Middle frontal gyrus (tissue), 1 donor: ENCODE data around the gene TP53I3.
"Not testable (repeated sequence)": the region's sequence is repeated elsewhere in the genome, so short reads cannot be mapped to it uniquely, and the experiment has no call there.

Experiments
- DNase-seq: peaks from one replicate; pipeline ENCODE4 v3.0.0-alpha.2; 2015; ENCODE audit warnings: low spot score; ENCODE audit errors: extremely low spot score

TP53I3 gene

DNA sequence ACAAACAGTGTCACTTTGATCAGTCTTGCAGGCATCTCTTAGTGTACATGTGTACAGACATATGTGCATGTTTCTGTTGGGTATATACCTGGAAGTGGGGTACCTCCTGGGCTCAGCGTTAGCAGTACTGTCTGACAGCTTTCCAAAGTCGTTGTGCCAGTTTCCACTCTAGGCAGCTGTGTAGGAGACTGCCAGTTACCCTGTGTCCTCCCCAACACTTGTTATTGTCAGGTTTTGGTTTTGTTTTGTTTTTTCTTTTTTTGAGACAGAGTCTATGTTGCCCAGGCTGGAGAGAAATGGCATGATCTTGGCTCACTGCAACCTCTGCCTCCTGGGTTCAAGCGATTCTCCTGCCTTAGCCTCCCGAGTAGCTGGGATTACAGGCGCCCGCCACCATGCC is 28.9 kb downstream of the TP53I3 start:
- DNase-seq: no peak

DNA sequence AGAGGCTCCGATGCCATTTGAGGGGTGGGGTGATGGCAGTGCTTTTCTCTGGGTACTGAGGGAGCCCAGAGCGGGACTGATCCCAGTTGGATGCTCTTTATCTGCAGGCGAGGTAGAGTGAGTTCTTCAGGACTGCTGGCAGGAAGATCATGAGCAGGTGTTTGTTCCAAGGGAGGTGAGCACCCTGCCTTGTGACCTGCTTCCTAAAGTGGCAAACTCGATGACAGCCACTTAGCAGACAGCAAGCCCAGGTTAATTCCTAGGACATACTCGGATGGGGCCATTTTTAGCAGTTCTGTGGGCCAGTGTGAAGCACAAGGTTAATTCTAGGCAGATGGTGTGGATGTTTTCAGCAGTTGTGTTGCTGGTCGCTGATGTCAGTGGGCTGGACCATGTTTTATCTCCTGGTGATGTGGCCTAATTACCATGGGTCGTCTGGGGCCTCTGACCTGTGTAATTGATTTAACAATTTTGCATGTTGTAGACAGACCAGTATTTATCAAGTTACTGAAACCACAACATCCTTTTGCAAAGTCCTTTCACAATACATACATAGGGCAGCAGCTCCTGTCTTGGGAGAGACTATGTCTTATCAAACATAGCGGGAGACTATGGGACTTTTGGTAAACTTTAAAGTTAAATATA is 30.1 kb downstream of the TP53I3 start:
- no peak for DNase-seq

DNA sequence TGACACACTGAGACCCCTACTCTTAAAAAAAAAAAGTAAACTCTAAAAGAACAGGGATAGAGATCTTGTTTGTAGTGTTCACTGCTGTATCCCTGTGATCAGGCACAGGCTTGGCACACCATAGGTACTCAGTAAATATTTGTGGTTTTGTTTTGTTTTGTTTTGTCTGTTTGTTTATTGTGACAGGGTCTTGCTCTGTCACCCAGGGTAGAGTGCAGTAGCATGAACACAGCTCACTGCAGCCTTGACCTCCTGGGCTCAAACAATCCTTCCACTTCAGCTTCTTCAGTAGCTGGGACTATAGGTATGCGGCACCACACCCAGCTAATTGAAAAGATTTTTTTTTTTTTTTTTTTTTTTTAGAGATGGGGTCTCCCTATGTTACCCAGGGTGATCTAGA is 31.7 kb downstream of the TP53I3 start:
- no peak for DNase-seq

DNA sequence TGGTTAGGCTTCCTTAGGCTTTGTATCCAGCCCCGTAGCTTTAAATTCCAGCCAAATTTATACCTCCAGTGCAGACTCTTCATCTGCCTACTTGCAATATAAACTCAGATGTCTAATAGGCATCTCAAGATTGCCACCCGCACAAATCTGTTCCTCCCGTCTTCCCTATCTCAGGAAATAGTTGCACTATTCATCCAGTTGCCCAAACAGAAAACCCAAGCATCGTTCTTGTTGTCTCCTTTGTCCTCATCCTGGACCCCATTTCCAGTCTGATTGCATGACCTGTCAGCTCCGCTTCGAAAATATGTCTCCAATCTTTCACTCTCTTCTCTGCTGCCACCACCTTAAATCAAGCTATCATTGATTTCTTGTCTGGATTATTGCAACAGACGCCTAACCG is 32.8 kb downstream of the TP53I3 start:
- no peak for DNase-seq

DNA sequence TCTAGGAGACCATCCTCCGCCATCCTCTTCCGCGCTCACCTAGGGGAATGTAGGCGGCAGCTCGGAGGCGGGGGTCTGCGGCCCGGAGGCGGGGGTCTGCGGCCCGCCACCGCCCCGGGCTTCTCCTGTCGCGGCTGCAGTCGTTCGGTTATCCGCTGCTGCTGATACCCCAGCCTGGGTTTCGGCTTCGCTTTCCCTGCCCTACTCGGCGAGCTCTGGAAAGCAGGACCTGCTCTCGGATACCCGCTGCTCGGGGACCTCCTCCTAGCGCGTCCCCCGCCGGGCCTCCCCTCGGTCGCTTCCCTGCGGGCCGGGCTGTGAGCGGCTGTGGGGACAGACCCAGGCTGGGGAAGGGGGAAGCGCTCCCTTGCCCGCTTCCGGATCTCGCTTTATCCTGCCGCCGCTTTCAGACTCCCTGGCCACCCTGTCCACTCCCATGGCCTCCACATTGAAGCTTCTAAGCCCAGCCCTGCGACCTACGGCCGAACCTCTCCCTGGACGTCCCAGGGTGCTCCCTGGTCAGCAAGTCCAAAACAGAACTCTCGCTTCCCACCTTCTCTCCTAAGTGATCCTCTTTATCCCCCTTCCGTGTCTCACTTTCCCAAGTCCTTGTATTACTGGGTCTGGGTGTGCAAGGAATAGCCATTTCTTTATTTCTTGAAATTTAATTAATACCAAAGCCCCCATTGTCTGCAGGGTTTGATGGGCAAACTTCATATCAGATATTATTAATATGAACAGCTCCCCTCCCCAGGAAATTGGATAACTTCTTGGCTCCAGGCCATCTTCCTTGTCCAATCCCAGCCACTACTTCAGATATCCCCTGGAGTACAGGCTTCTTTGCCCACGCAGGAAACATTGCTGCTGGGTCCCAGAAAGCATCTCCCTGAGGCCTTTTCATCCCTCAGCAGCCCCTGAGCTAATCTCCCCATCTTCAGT is 34.3 kb downstream of the TP53I3 start:
- DNase-seq: no peak

DNA sequence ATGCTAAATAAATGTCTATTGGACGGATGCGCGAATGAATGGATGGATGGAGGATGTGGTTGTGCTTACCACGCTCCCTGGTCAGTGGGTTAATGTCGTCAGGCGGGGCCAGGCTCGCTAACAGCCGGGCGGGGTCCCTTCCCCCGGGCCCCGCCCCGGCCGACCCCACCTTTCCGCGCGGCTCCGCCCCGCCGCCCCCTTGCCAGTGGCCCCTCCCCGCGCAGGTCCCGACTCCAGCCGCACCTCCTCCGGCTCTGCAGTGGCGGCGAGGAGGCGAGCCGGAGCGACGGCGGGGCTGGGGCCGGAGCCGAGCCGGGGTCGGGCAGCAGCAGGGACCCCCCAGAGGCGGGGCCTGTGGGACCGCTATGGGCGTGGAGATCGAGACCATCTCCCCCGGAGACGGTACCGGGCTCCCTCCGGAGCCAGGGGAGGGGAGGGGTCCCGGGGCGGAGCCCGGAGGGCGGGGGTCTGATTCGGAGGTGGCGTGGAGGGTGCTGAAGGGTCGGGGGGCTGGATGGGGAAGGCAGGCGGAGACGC is 35.1 kb downstream of the TP53I3 start, which contains the start of gene FKBP1B:
Gene FKBP1B, plus strand, starts transcription at position 257 of the 537 bp plus-strand sequence. Its CDS starts 109 bp downstream, at position 366.
- DNase-seq: no peak

DNA sequence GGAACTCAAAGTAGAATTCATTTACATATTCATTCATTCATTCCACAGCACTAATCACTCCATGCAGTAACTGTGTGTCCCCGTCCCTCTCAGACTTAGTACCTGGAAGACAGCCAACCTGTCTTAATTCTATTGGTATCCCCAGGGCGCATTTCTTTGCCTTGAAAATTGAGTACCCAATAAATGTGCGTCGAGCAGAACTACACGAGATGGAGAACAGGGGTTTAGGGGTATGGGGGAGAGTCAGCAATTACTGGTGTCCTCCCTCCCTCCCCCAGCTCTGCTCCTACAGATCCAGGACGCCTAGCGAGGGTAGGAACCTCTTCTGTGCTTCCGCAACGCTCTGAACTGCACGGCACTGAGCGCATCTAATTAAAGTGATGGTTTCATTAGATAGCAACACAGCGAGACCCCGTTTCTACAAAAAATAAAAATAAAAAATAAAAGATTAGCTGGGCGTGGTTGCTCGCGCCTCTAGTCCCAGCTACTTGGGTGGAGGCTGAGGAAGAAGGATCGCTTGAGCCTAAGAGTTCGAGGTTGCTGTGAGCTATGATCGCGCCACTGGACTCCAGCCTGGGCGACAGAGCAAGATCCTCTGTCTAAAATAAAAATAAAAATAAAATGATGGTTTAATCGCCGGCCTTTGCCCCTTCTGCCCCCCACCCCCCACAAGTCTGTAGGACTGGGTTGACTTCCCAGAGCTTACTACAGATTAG is 35.7 kb downstream of the TP53I3 start:
- no peak for DNase-seq

DNA sequence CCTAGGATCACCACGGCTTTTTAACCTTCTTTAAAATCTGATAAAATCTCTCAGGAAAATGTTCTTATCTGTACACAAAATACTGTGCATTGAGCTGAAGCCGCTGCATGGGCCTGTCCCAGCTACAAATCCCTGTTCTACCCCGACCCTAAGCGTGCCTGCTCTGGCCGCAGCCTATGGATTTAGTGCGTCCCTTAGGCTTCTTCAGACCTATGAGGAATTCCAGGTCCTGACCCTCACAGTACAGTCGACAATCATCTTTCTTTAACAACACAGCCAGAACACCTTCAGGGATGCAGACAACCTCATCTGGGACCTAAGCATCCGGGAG is 37.0 kb downstream of the TP53I3 start:
- no peak for DNase-seq

DNA sequence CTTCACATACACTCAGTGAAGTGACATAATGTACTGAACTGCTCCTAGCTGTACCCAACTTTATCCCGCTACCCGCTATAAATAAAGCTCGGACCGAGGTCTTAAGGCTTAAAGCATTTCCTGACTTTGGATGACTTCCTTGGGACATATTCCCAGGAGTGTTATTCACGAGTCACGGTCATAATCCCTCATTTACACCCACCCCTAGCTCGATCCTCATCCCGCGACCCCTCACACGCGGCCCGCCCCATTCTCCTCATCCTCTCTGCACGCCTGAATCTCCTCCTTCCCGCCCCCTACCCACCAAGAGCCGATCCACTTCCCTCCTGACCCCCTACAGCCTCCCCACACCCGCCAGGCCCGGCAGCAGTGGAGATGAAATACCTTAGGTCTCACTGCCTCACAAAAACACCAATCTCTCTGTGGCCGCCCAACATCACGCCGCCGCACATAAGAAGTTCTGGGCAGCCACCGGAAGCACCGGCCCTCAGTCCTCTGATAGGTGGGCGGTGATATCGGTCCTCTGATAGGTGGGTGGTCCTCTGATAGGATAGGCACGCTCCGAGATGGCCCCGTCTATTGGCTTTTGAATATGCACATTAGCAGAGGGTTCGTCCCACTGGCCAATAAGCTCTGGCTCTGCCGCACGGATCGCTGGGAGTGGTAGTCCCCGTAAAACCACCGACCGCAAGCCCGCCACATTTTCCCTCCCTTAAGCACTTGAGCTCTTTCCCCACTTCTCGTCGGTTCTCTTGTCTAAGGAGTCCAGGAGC is 37.5 kb downstream of the TP53I3 start, which contains the start of gene WDCP:
Gene WDCP, minus strand, starts transcription at position 462 of the 773 bp plus-strand sequence. CDS start 7,897 bp downstream, outside the sequence.
- DNase-seq: peak; percentile 96

DNA sequence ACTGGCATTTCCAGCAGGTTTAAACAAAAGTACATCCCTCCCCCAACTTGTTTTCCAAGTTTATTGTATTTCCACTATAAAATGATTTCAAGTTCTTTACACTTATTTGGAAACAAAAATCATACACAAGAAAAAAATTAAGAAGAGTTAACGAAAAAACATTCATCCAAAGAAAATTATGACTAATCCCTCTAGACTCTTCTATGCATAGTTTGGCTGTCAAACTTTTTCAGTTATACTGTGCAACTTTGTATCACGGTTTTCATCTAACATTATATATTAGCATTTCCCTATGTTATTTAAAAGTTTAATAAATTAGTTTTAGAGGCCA is 38.1 kb downstream of the TP53I3 start:
- no peak for DNase-seq

DNA sequence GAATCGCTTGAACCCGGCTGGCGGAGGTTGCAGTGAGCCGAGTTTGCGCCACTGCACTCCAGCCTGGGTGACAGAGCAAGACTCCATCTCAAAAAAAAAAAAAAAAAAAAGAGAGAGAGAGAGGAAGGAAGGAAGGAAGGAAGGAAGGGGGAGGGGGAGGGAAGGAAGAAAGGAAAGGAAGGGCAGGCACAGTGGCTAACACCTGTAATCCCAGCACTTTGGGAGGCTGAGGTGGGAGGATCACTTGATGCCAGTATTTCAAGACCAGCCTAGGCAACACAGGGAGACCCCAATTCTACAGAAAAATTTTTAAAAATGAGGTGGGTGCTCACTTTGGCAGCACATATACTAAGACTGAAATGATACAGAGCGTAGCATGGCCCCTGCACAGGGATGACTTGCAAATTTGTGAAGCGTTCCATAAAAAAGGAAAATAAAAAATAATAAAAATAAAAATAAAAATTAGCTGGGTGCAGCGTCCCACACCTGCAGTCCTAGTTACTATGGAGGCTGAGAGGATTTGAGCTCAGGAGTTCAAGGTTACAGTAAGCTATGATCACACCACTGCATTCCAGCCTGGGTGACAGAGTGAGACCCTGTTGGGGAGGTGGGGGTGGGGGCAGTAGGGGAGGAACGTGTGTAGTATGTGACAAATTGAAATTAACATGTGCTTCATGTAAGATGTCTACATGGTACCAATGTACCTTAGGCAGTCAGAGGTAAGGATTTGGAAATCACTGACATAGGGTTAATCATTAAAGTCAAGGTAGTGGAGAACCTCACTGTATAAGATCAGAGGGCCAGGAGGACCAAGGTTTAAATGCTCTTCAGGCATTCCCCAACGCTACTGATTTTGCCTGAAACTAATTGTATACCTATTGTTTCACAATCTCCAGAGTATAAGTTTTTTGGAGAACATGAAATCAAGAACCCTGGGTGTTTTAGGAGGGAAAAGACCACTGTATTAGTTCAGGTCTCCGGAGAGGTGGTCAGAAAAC is 38.8 kb downstream of the TP53I3 start:
- DNase-seq: no peak

DNA sequence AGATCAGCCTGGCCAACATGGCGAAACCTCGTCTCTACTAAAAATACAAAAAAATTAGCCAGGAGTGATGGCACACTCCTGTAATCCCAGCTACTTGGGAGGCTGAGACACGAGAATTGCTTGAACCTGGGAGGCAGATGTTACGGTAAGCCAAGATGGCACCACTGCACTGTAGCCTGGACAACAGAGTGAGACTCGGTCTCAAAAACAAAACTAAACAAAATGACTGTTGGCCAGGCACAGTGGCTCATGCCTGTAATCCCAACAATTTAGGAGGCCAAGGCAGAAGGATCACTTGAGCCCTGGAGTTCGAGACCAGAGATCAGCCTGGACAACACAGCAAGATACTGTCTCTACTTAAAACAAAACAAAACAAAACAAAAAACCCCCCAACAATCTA is 41.5 kb downstream of the TP53I3 start:
- not testable (repeated sequence) for DNase-seq

DNA sequence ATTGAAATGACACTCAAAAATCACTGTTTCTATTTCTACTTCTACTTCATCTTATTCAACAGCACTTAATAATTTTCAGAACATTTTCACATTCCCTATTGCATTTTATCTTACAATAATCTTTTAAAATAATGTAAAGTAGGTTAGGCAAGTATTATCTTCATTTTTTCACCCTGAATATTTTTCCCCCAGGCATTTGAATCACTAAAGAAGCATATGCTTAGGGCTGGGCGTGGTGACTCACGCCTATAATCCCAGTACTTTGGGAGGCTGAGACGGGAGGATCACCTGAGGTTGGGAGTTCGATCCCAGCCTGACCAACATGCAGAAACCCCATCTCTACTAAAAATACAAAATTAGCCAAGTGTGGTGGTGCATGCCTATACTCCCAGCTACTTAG is 44.1 kb downstream of the TP53I3 start:
- no peak for DNase-seq

DNA sequence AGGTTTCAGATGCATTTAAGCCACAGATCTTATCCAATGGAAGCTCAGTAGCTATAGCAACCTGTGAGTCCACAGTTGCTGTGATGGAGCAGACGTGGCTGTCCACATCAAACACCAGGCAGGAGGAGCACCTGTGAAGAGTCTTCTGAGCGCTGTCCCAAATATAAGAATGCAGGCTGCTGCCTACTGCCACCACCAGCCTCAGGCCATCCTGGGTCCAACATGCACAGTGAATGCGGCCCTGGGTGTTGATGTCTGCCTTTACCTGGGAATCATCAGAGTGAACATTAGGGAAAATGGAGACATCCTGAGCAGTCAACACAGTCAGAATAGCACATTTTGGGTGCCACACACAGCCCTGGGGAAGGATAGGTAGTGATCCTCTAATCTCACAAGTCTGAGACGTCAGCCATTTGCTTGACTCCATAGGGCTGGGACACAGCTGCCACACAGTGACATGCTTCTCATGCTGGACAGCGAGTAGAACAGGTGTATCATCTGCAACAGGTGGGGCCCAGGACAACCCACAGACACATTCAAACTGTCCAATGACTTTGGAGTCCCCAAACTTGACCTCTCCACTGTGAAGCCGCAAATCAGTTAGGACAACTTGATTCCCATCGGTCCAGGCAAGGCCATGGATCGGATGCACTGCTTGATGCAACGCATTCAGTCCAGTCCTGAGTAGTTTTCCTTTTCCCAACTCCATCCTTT is 45.7 kb downstream of the TP53I3 start:
- DNase-seq: no peak
